ENCODE measurements around the gene OR2L13.
"Not testable (repeated sequence)": the region's sequence is repeated elsewhere in the genome, so short reads cannot be mapped to it uniquely, and the experiment has no call there.

Gene OR2L13, protein sequence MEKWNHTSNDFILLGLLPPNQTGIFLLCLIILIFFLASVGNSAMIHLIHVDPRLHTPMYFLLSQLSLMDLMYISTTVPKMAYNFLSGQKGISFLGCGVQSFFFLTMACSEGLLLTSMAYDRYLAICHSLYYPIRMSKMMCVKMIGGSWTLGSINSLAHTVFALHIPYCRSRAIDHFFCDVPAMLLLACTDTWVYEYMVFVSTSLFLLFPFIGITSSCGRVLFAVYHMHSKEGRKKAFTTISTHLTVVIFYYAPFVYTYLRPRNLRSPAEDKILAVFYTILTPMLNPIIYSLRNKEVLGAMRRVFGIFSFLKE

DNA sequence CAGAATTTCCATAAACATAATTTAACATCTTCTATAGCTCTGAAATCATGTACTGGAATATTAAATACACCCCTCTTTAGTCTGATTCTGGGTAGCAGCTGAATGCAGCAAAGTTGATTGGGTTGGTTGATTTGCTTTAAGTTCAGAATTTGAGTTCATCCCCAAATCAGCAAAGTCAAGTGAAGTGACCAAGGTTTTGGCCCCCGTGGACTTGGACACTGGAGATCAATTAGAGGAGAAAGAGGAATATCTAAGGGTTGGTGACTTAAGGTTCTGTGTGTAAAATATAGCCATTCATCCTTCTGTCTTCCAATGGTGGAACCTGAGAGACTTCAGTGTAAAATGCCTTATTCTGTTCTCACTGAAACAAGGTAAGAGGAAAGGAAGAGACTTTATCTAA lies at the start of gene OR2L13:
Gene OR2L13, plus strand, starts transcription at position 301 of the 400 bp plus-strand sequence. CDS start 4,192 bp downstream, outside the sequence.
- no peak for DNase-seq

GRCh38 chr1:248045209-248045608 lies 49.8 kb upstream of the OR2L13 start:
- DNase-seq, result no peak

DNA sequence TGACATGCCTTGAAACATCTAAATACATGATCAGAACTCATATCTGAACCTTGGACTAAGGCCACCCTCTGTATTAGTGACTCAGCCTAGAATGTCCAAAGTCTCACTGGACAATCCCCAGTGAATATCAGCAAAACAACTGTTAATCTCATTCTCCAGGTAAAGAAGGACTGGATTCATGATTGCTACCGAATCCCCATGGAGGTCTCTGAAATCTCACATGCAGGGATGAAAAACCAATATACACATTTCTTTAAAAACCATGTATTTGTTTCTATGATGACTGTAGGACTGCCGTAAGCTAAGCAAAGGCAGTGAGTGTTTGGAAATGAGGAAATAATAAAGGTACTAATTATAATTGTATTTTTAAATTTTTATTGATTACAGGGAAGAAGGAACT lies 48.4 kb upstream of the OR2L13 start, which contains the start of gene OR2L3:
Gene OR2L3, plus strand, starts transcription at position 301 of the 400 bp plus-strand sequence. CDS start 13,846 bp downstream, outside the sequence.
- DNase-seq, result no peak

DNA sequence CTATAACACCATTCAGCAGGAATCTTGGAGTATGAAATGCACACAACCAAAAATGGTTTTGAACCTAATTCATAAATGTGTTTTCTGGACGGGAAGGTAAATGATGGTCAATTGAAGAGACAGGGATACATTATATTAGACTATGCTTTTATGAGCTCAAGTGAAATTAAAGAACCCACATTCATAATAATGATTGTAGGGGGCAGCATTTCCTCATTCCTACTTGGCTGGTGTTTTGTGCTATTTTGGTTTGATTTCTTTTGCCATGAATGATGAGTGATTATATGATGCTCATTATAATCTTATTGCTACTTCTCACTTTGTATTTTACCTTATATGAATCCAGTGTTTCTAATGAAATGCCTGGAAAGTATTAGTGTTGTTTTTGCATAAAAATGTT lies 48.0 kb upstream of the OR2L13 start:
- no peak for DNase-seq

- DNase-seq, result no peak
Measured at GRCh38 chr1:248054671-248055070, 40.3 kb upstream of the OR2L13 start.

DNA sequence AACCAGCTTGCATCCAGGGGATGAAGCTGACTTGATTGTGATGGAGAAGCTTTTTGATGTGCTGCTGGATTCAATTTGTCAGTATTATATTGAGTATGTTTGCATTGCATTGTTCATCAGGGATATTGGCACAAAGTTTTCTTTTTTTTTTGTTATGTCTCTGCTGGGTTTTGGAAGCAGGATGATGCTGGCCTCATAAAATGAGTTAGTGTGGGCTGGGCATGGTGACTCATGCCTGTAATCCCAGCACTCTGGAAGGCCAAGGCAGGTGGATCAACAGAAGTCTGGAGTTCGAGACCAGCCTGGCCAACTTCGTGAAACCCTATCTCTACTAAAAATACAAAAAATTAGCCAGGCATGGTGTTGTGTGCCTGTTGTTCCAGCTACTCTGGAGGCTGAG lies 39.7 kb upstream of the OR2L13 start:
- no peak for DNase-seq

- no peak for DNase-seq
Measured at GRCh38 chr1:248065071-248065470, 29.9 kb upstream of the OR2L13 start.

- no peak for DNase-seq
Measured at GRCh38 chr1:248065604-248066003, 29.4 kb upstream of the OR2L13 start.

- not testable (repeated sequence) for DNase-seq
Measured at GRCh38 chr1:248083864-248084263, 11.1 kb upstream of the OR2L13 start.

DNA sequence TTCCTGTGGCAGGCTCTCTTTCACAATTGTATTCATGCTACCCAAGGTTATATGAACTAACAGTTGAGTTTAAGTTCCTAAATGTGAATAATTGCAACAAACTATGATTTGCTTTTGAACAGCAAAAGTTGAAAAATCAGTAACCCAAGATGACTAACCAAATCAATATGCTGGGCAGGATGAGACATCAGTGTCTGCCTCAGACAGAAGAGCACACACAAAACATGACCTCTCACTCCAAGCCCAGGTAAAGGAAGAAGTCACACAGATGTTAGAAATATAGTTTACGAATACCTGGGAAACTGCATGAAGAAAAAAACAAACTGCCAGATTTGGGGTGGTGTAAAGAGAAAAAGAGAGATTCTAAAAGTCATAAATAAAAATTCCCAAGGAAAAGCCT lies 3.5 kb downstream of the OR2L13 start:
- DNase-seq, result no peak

DNA sequence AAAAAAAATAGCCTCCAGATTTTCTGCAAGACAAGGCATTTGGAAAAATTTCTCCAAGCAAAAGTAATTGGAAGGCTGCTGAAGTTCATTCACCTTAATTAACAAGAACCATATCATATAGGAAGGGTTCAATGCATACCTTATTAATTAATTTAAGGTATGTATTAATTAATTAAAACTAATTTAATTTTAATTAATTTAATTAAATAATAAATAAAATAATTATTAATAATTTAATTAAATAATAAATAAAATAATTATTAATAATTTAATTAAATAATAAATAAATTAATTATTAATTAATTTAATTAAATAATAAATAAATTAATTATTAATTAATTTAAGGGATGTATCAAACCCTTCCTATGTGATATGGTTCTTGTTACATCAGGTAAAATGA lies 7.9 kb downstream of the OR2L13 start:
- no peak for DNase-seq

DNA sequence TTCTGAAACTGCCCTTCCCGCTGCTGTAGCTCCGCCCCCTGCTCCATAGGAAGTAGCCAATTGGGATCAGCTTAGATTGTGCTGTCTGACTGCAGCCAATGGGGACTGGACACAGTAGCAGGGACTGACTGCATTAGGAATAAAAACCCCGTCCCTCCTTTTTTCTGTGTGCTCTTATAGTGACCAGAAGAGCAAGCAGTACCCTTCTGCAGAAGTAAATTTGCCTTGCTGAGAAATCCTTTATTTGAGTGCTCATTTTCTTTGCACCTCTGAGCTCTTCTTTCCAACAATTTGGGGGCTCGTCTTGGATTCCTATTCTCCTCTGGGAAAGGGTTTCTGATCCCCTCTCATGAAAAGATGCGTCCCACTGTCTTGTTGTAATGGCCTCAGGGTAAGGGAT lies 16.2 kb downstream of the OR2L13 start:
- no peak for DNase-seq

DNA sequence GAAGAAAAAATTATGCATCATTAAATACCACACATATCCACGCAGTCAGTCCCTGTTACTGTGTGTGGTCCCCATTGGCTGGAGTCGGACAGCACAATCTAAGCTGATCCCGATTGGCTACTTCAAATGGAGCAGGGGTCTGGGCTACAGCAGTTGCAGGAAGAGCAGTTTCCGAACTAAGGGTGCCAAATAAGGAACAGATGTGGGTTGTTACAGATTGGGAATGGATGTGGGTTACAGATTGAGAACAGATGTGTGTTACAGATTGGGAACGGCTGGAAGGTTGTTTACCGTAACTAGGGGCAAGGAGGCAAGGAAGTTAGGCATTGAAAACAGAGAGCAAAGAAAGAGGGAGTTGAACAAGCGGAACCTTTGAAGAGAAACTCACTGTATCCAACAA lies 19.9 kb downstream of the OR2L13 start:
- no peak for DNase-seq

- DNase-seq, result no peak
Measured at GRCh38 chr1:248127653-248128052, 32.7 kb downstream of the OR2L13 start.

GRCh38 chr1:248136811-248137210 lies 41.8 kb downstream of the OR2L13 start:
- no peak for DNase-seq

DNA sequence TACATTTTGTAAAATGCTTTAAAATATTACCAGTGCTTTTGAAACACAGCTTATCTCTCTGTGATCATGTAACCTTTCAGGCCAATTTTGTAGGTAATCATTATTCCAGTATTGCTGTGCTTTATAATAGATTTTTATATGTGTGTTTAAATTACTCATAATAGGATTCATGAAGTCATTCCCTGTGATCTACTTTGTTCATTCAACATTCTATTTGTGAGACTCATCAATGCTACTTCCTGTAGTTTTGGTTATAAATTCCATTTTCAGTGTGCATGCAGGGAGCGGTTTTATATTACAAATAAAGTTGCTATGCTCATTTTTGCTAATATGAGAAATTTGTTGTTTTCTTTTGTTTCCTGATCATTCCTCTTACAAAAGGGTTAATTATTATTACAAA lies 45.9 kb downstream of the OR2L13 start:
- DNase-seq, result no peak

- DNase-seq, result no peak
Measured at GRCh38 chr1:248143311-248143710, 48.3 kb downstream of the OR2L13 start.

GRCh38 chr1:248144513-248145198 lies 49.7 kb downstream of the OR2L13 start, which contains the start of gene OR2M5:
Gene OR2M5, plus strand, starts transcription at chr1:248145148. Its CDS starts 0 bp downstream, at chr1:248145148.
- no peak for DNase-seq
